Head of caudate nucleus (tissue), 42 donors: ENCODE measurements around the gene MTCP1.

Experiments
- DNase-seq, 42 donors: peaks; one replicate each; pipeline versions ENCODE4 v3.0.0 to v3.0.0-alpha.2; 2020 to 2021; ENCODE audit warnings: mixed read lengths in 7 of 42
- intact Hi-C: fragments of 100-400 bp; cut with DNase I; formaldehyde crosslinking; loops from one replicate; pipeline ENCODE4 v1.15.0; 2022

MTCP1 gene

GRCh38 chrX:155056471-155056870 lies 14.5 kb downstream of the MTCP1 start:
- intact Hi-C loops: loop anchor here (10.0 kb wide), 1 partner anchor 72 kb away; no protein-coding TSS in a partner anchor
- no peak for DNase-seq

GRCh38 chrX:155055494-155055893 lies 15.4 kb downstream of the MTCP1 start:
- no peak for DNase-seq
- intact Hi-C loops: loop anchor here (10.0 kb wide), 1 partner anchor 71 kb away; no protein-coding TSS in a partner anchor

- no peak for DNase-seq
- intact Hi-C loops: loop anchor here (10.0 kb wide), 1 partner anchor 69 kb away; no protein-coding TSS in a partner anchor
These were observed 16.7 kb downstream of the MTCP1 start for GRCh38 chrX:155054255-155054654.

GRCh38 chrX:155053656-155054055 lies 17.3 kb downstream of the MTCP1 start:
- intact Hi-C loops: loop anchor here (10.0 kb wide), 1 partner anchor 69 kb away; no protein-coding TSS in a partner anchor
- no peak for DNase-seq

GRCh38 chrX:155052738-155053498 lies 18.0 kb downstream of the MTCP1 start:
- DNase-seq: no peak
- intact Hi-C loops: loop anchor here (10.0 kb wide), 1 partner anchor 68 kb away; no protein-coding TSS in a partner anchor

GRCh38 chrX:155048977-155049619 lies 21.8 kb downstream of the MTCP1 start:
- intact Hi-C loops: no loop called here

GRCh38 chrX:155046811-155047528 lies 24.0 kb downstream of the MTCP1 start:
- intact Hi-C loops: no loop called here
- DNase-seq: no peak

More at GRCh38 chrX:155048977-155049619, 21.8 kb downstream of the MTCP1 start:
- peak in 40 of 42 donors; percentile 11 to 80 (median 55) for DNase-seq

GRCh38 chrX:155046129-155046810 lies 24.7 kb downstream of the MTCP1 start:
- intact Hi-C loops: no loop called here
- no peak for DNase-seq

GRCh38 chrX:155035688-155036087 lies 35.2 kb downstream of the MTCP1 start:
- intact Hi-C loops: no loop called here
- no peak for DNase-seq

- intact Hi-C loops: no loop called here
- peak in 1 of 42 donors; percentile 15 for DNase-seq
These were observed 39.3 kb downstream of the MTCP1 start for GRCh38 chrX:155031657-155032056.

GRCh38 chrX:155028877-155029291 lies 42.1 kb downstream of the MTCP1 start:
- DNase-seq: no peak
- intact Hi-C loops: no loop called here

- intact Hi-C loops: no loop called here
- DNase-seq: no peak
These were observed 42.8 kb downstream of the MTCP1 start for GRCh38 chrX:155028129-155028528.

- peak in 1 of 42 donors; percentile 36 for DNase-seq
- intact Hi-C loops: no loop called here
These were observed 43.3 kb downstream of the MTCP1 start for GRCh38 chrX:155027509-155028066.

GRCh38 chrX:155026727-155027508 lies 44.0 kb downstream of the MTCP1 start, which contains the start of gene FUNDC2:
FUNDC2 (plus strand) TSS chrX:155026844; CDS start chrX:155026939, 95 bp downstream.
- intact Hi-C loops: no loop called here
- peak; percentile 81 to 95 (median 91) for DNase-seq

- intact Hi-C loops: no loop called here
- DNase-seq: no peak
These were observed 44.6 kb downstream of the MTCP1 start for GRCh38 chrX:155026420-155026726.

- DNase-seq: no peak
- intact Hi-C loops: no loop called here
These were observed 46.8 kb downstream of the MTCP1 start for GRCh38 chrX:155023907-155024833.

GRCh38 chrX:155022585-155022984 lies 48.4 kb downstream of the MTCP1 start, which contains the start of gene F8:
F8 (minus strand) TSS chrX:155022723; CDS start chrX:155022552, 171 bp downstream.
- DNase-seq: no peak
- intact Hi-C loops: no loop called here
